Measurements from ENCODE around the gene ABCA13. TPM values are rescaled to one million over a fixed set of nuclear protein-coding genes. Genes with fewer than 3 reads are reported as not detected.
A peak's percentile ranks its signal among the peaks of the same experiment; 100 is the strongest.

Gene ABCA13
- total and polyA plus RNA-seq, 4 donors, result 1.2 to 23.2 (median 3.5) TPM

DNA sequence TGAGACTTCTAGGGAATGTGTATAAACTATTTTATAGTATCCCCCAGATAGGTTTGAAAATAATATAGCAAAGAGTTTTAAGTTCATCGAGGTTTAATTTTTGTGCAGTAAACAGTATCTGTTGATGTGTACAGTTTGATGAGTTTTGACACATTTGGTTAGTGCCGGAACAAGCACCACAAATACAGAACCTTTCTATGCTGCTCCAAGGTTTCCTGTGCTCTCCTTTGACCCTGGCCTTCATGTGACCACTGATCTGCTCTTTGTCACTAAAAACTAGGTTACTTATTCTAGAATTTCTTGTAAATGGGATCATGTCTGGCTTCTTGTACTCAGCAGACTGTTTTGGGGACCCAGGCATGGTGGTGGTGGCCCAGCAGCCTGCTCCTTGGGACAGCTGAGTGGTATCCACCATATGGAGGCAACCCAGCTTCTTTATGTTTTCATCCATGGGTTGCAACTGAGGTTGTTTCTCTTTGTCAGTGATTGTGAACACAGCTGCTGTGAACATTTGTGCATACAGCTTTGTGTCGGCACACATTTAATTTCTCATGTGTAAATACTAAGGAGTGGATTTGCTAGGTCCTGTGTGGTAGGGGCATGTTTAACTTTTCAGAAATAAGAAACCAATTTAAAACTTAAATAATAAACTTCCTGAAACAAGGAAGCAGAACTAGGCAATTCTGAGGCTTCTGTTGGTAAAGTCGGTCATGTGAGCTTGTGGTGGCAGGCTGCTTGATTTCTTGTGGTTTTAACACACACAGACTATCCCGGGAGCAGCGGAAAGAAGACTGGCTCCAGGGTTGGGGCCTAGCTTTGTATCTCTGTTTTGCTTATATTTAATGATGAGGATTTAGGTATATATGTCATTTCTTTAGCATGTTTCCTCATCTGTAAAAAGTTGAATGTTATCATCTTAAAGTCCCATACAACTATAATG, 219.4 kb downstream of the ABCA13 start:
- H3K36me3 ChIP-seq (ENCODE audit: control insufficient read depth in 4 of 4, insufficient read depth in 4 of 4, low read length in 4 of 4), result no peaks in the 10 kb centered on the region
- TF ChIP-seq, protein P1, sequence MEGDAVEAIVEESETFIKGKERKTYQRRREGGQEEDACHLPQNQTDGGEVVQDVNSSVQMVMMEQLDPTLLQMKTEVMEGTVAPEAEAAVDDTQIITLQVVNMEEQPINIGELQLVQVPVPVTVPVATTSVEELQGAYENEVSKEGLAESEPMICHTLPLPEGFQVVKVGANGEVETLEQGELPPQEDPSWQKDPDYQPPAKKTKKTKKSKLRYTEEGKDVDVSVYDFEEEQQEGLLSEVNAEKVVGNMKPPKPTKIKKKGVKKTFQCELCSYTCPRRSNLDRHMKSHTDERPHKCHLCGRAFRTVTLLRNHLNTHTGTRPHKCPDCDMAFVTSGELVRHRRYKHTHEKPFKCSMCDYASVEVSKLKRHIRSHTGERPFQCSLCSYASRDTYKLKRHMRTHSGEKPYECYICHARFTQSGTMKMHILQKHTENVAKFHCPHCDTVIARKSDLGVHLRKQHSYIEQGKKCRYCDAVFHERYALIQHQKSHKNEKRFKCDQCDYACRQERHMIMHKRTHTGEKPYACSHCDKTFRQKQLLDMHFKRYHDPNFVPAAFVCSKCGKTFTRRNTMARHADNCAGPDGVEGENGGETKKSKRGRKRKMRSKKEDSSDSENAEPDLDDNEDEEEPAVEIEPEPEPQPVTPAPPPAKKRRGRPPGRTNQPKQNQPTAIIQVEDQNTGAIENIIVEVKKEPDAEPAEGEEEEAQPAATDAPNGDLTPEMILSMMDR (IDR thresholded peaks at IDR 0.05; ENCODE audit: control extremely low read depth, extremely low read depth), result no peak
- DNase-seq (peak in 2 of 3 donors; percentile 8 to 20), ATAC-seq (ENCODE audit: insufficient read depth, low FRiP score) (no peak)
- no peaks in the 10 kb centered on the region for H3K27me3 ChIP-seq (ENCODE audit: control insufficient read depth in 3 of 3, insufficient read depth in 3 of 3, low read length in 2 of 3)
- H3K9me3 ChIP-seq (ENCODE audit: control insufficient read depth in 4 of 4, insufficient read depth in 3 of 4, low read length in 3 of 4), result peaks cover 0 to 7% (median 0%) of the 10 kb centered on the region in 4 donors
- peak overlapping the region in 1 of 2 donors; percentile 74 for H3K27ac ChIP-seq (ENCODE audit: low read depth in 1 of 2, low read length in 1 of 2)
- H3K4me3 ChIP-seq, result no peak overlapping the region
- H3K4me1 ChIP-seq (ENCODE audit: control insufficient read depth in 5 of 5, insufficient read depth in 5 of 5, low read length in 5 of 5), result no peaks in the 10 kb centered on the region
- 22 to 59% methylated on average over 6 of the region's 6 CpGs for WGBS, 2 donors
- no peak overlapping the region for H3K9ac ChIP-seq (ENCODE audit: insufficient read depth in 1 of 2, low read length in 2 of 2)

DNA sequence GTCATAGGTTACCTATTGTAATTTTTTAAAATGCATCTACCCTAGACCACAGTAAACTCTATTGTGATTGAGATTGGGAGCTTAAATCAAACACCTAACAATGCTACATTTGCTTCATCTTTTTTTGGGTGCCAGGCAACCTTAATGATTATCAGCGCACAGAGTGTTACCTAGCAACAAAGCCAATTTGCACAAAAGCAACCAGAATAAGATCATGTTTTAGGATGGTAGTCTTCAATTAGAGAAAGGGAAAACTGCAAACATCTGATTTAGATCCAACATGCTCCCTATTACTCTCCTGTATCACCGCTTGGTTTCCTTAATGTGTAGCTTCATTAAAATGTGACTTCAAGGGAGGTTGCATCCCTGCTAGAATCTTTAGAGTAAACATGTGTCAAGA, 226.9 kb downstream of the ABCA13 start:
- Histone ChIP-seq H3K9me3 (ENCODE audit: control insufficient read depth in 4 of 4, insufficient read depth in 3 of 4, low read length in 3 of 4) (peaks cover 0 to 5% (median 0%) of the 10 kb centered on the region in 4 donors), H3K4me1 (ENCODE audit: control insufficient read depth in 5 of 5, insufficient read depth in 5 of 5, low read length in 5 of 5) (no peaks in the 10 kb centered on the region), H3K9ac (ENCODE audit: insufficient read depth in 1 of 2, low read length in 2 of 2) (no peak overlapping the region), H3K4me3 (no peak overlapping the region), H3K36me3 (ENCODE audit: control insufficient read depth in 4 of 4, insufficient read depth in 4 of 4, low read length in 4 of 4) (no peaks in the 10 kb centered on the region), H3K27me3 (ENCODE audit: control insufficient read depth in 3 of 3, insufficient read depth in 3 of 3, low read length in 2 of 3) (no peaks in the 10 kb centered on the region), H3K27ac (ENCODE audit: low read depth in 1 of 2, low read length in 1 of 2) (no peak overlapping the region)
- WGBS, 2 donors, result 87 to 94% methylated on average over 2 of the region's 2 CpGs
- TF ChIP-seq, protein P1 (IDR thresholded peaks at IDR 0.05; ENCODE audit: control extremely low read depth, extremely low read depth), result no peak
- DNase-seq (peak in 2 of 3 donors; percentile 5 to 7), ATAC-seq (ENCODE audit: insufficient read depth, low FRiP score) (no peak)

DNA sequence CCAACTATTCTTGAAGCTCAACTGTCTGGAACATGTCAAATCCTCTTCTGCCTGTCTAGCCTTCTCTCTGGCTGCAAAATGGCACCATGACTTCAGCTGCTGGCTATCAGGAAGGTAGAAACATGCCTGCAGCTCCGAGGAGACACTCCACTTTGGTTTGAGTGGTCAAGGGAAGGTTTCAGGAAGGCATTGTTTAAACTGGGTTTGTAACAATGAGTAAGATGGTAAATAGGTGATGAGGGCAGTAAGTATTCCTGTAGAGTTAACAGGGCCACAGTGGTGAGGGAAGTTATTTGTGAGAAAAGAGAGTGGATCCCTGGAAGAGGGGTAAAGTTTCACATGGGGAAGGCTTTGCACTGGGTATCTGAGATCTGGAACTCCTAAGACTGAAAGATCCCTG, 231.5 kb downstream of the ABCA13 start:
- DNase-seq (no peak), ATAC-seq (ENCODE audit: insufficient read depth, low FRiP score) (no peak)
- no peaks in the 10 kb centered on the region for H3K9me3 ChIP-seq (ENCODE audit: control insufficient read depth in 4 of 4, insufficient read depth in 3 of 4, low read length in 3 of 4)
- no peaks in the 10 kb centered on the region for H3K36me3 ChIP-seq (ENCODE audit: control insufficient read depth in 4 of 4, insufficient read depth in 4 of 4, low read length in 4 of 4)
- no peak overlapping the region for H3K9ac ChIP-seq (ENCODE audit: insufficient read depth in 1 of 2, low read length in 2 of 2)
- 49 to 76% methylated on average over 1 of the region's 1 CpG for WGBS, 2 donors
- TF ChIP-seq, protein P1 (IDR thresholded peaks at IDR 0.05; ENCODE audit: control extremely low read depth, extremely low read depth), result no peak
- no peak overlapping the region for H3K27ac ChIP-seq (ENCODE audit: low read depth in 1 of 2, low read length in 1 of 2)
- H3K4me1 ChIP-seq (ENCODE audit: control insufficient read depth in 5 of 5, insufficient read depth in 5 of 5, low read length in 5 of 5), result no peaks in the 10 kb centered on the region
- no peaks in the 10 kb centered on the region for H3K27me3 ChIP-seq (ENCODE audit: control insufficient read depth in 3 of 3, insufficient read depth in 3 of 3, low read length in 2 of 3)
- H3K4me3 ChIP-seq, result no peak overlapping the region

Measured in lung (tissue), 12 donors.